ENCODE measurements around the gene OR2AG1.
"Not testable (repeated sequence)": the region's sequence is repeated elsewhere in the genome, so short reads cannot be mapped to it uniquely, and the experiment has no call there.

The OR2AG1 gene

GRCh38 chr11:6755303-6755952, 27.4 kb upstream of the OR2AG1 start:
- DNase-seq = no peak

DNA sequence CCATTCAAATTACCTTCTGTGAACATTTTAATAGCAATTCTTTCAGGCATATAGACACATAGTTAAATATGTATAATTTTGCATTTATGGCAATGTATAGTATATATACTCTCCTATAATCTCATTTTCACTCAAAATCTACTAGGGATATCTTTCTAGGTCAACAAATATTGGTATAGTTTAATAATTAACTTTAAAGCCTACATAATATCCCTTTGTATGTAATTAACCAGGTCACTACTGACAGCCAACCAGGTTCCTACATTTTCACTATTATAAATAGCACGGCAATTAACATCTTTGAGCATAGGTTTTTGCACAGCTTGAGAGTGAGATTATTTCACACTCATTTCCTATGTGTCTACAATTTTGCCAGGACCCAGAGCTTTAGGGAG, 26.9 kb upstream of the OR2AG1 start:
- Mint-ChIP-seq H3K9me3 (no peaks in the 10 kb centered on the region), H3K4me1 (ENCODE audit: low read depth) (peaks cover 8% of the 10 kb centered on the region), H3K27ac (no peak overlapping the region), H3K27me3 (peaks cover 5% of the 10 kb centered on the region), H3K36me3 (ENCODE audit: low read depth) (no peaks in the 10 kb centered on the region), H3K4me3 (no peak overlapping the region)
- DNase-seq = no peak

More at GRCh38 chr11:6755303-6755952, 27.4 kb upstream of the OR2AG1 start:
- H3K27me3 Mint-ChIP-seq = peaks cover 2% of the 10 kb centered on the region
- no peaks in the 10 kb centered on the region for H3K9me3 Mint-ChIP-seq
- H3K4me3 Mint-ChIP-seq = no peak overlapping the region
- H3K4me1 Mint-ChIP-seq (ENCODE audit: low read depth) = peaks cover 11% of the 10 kb centered on the region
- H3K36me3 Mint-ChIP-seq (ENCODE audit: low read depth) = no peaks in the 10 kb centered on the region
- no peak overlapping the region for H3K27ac Mint-ChIP-seq

DNA sequence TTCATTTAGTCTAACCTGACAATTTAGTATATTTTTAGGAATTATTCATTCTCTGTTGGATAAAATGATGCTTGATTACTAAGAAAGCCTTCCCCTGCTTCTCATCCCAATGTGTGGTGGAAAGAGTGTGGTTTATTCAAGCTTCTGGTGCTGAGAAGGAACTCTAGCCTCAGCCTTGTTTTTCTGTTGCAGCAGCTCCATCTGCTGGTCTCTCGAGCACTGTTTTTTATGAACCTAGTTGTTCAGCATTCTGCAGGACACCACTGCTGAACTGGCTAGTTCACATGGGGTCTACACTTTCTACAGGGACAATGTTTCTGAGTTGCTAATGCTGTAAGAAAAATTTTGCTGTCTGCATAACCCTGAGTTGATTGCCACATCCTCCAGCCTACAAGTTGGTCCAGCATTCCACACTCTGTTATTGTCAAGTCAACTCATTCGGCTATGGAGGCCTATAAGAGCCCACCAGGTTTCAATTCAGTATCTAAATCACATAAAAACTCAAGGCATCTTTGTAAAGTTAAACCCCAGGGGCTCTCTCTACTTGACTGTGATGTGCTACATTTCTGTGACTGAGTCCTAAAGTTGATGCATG, 25.4 kb upstream of the OR2AG1 start:
- Mint-ChIP-seq H3K27ac (no peak overlapping the region), H3K27me3 (peaks cover 9% of the 10 kb centered on the region), H3K4me1 (ENCODE audit: low read depth) (peaks cover 8% of the 10 kb centered on the region), H3K9me3 (no peaks in the 10 kb centered on the region), H3K4me3 (no peak overlapping the region), H3K36me3 (ENCODE audit: low read depth) (no peaks in the 10 kb centered on the region)
- peak; percentile 53 for DNase-seq

DNA sequence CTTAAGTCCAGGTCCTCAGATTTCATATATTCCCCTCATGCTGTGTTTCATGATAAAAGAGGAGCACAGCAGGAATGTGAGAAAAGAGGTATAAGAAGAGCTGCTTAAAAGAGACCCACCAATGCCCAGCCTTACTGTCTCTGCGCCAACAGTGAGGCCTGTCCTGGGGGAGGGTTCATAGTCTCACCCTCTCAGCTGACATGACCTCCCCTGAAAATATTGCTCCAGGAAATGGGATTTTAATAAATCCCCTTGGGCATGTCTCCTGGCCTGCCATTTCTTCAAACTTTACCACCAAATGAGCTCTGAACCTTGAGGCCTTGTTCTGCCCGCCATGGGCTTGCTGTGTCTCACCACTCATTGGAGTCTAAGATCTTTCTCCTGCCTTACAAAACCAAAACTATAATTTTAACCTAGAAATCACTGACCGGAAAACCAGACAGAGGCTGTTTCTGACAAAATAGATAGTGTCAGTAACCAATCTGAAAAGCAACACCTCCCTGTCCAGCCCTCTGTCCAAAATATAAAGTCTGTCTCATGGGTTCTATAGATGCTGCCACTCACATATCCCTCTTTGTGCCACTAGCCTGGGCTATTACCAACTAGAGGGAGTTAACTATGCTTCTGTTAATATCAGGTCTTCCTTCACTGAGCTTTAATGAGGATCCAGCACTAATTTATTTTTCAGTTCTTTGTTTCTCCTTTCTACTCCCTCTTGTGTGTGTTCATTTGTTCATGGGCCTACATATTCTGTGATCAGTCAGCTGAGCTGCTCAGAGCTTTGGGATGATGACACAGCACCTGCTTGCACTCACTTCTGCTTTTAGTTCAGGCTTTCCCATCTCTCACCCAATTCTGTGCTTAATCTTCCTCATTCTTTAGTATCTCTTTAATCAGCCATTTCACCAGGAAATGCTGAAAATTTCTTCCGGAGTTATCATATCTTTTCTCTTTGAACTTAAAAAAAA, 10.6 kb upstream of the OR2AG1 start, which contains the start of gene OR2AG2:
Gene OR2AG2 (minus strand): TSS at position 51 of the 968 bp plus-strand sequence. CDS start 3,019 bp downstream, outside the sequence.
- Mint-ChIP-seq H3K36me3 (ENCODE audit: low read depth) (no peaks in the 10 kb centered on the region), H3K27me3 (no peaks in the 10 kb centered on the region), H3K27ac (no peak within 1 kb of the TSS), H3K4me1 (ENCODE audit: low read depth) (no peaks in the 10 kb centered on the region), H3K9me3 (no peaks in the 10 kb centered on the region), H3K4me3 (no peak within 1 kb of the TSS)
- DNase-seq = no peak

GRCh38 chr11:6778518-6778917, 4.3 kb upstream of the OR2AG1 start:
- no peak overlapping the region for H3K4me3 Mint-ChIP-seq
- no peak overlapping the region for H3K27ac Mint-ChIP-seq
- H3K9me3 Mint-ChIP-seq = no peaks in the 10 kb centered on the region
- no peak for DNase-seq
- no peaks in the 10 kb centered on the region for H3K4me1 Mint-ChIP-seq (ENCODE audit: low read depth)
- H3K36me3 Mint-ChIP-seq (ENCODE audit: low read depth) = no peaks in the 10 kb centered on the region
- no peaks in the 10 kb centered on the region for H3K27me3 Mint-ChIP-seq

DNA sequence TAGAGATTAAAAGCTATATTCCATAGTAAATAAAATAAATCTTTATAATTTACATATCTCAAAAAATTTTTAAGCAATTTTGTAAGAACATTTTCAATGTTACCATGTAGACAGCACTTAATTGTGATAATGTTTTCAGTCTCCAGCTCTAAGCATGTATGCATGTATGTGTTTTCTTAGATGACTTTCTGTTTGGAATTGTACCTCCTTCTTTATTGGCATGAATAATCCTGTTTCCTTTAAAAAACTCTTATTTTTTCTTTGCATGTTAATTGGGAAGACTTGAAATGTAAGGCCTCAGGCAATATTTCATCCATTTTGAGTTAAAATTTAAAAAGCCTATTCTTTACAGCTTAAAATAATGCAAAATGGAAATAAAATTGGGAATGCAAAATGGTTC, 2.0 kb upstream of the OR2AG1 start:
- Mint-ChIP-seq H3K4me1 (ENCODE audit: low read depth) (no peaks in the 10 kb centered on the region), H3K27me3 (peaks cover 4% of the 10 kb centered on the region), H3K4me3 (no peak overlapping the region), H3K9me3 (no peaks in the 10 kb centered on the region), H3K36me3 (ENCODE audit: low read depth) (no peaks in the 10 kb centered on the region), H3K27ac (no peak overlapping the region)
- no peak for DNase-seq

- H3K36me3 Mint-ChIP-seq (ENCODE audit: low read depth) = no peaks in the 10 kb centered on the region
- no peak for DNase-seq
- H3K4me1 Mint-ChIP-seq (ENCODE audit: low read depth) = no peaks in the 10 kb centered on the region
- H3K9me3 Mint-ChIP-seq = no peaks in the 10 kb centered on the region
- H3K27me3 Mint-ChIP-seq = peaks cover 13% of the 10 kb centered on the region
- H3K27ac Mint-ChIP-seq = no peak overlapping the region
- no peak overlapping the region for H3K4me3 Mint-ChIP-seq
These were observed 7.7 kb downstream of the OR2AG1 start for GRCh38 chr11:6790546-6790945.

GRCh38 chr11:6794639-6795038, 11.8 kb downstream of the OR2AG1 start:
- H3K27me3 Mint-ChIP-seq = peaks cover under 1% of the 10 kb centered on the region
- no peak for DNase-seq
- H3K27ac Mint-ChIP-seq = no peak overlapping the region
- no peak overlapping the region for H3K4me3 Mint-ChIP-seq
- H3K4me1 Mint-ChIP-seq (ENCODE audit: low read depth) = peaks cover 4% of the 10 kb centered on the region
- no peaks in the 10 kb centered on the region for H3K9me3 Mint-ChIP-seq
- H3K36me3 Mint-ChIP-seq (ENCODE audit: low read depth) = no peaks in the 10 kb centered on the region

GRCh38 chr11:6799402-6799801, 16.6 kb downstream of the OR2AG1 start, which contains the start of gene OR6A2:
TSS of gene OR6A2 (minus strand) at chr11:6799689. CDS start at chr11:6795708, 3,981 bp downstream.
- Mint-ChIP-seq H3K9me3 (peaks cover 2% of the 10 kb centered on the region), H3K4me3 (no peak within 1 kb of the TSS), H3K27ac (no peak within 1 kb of the TSS), H3K4me1 (ENCODE audit: low read depth) (peaks cover 4% of the 10 kb centered on the region), H3K36me3 (ENCODE audit: low read depth) (no peaks in the 10 kb centered on the region), H3K27me3 (no peaks in the 10 kb centered on the region)
- DNase-seq = no peak

DNA sequence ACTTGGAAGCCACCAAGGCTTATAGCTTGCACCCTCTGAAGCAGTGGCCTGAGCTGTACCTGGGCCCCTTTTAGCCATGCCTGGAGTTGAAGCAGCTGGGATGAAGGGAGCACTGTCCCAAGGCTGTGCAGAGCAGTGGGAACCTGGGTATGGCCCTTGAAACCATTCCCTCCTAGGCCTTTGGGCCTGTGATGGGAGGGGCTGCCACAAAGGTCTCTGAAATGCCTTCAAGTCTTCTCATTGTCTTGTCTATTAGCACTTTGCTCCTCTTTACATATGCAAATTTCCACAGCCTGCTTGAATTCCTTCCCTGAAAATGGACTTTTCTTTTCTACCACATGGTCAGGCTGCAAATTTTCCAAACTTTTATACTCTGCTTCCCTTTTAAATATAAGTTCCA, 18.3 kb downstream of the OR2AG1 start:
- not testable (repeated sequence) for H3K27me3 Mint-ChIP-seq; H3K9me3 Mint-ChIP-seq; H3K4me3 Mint-ChIP-seq; H3K36me3 Mint-ChIP-seq (ENCODE audit: low read depth); H3K27ac Mint-ChIP-seq; H3K4me1 Mint-ChIP-seq (ENCODE audit: low read depth); DNase-seq

DNA sequence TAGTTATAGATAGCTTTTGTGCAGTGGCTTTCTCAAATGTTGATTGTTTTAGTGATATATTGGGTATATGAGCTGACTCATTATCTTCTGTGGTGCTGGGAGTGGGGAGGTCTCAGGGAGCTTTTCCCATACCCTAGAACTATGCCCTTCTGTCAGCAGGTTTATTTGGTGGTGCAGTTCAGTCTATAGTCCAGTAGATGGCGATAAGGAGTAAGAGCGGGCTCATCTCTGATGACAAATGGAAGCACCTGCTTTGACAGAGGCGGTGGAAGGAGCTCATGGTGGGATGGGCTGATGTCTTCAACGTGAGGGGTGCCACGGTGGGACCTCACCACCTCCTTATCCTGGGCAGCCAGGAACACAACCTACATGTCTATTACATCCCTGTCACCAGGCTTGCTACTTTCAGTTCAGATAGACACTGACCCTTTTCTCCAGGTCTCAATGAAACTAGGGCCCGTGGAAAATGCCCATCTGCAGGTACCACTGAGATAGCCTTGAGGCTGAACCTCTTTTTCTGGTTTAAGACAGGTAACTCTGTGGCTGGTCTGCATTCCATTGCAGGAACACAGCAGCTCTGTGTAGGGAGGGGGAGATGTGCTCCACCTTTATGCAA, 29.7 kb downstream of the OR2AG1 start:
- Mint-ChIP-seq H3K36me3 (ENCODE audit: low read depth) (no peaks in the 10 kb centered on the region), H3K4me1 (ENCODE audit: low read depth) (no peaks in the 10 kb centered on the region), H3K4me3 (no peak overlapping the region), H3K9me3 (no peaks in the 10 kb centered on the region), H3K27me3 (peaks cover 41% of the 10 kb centered on the region), H3K27ac (no peak overlapping the region)
- peak; percentile 43 for DNase-seq

GRCh38 chr11:6813656-6814055, 30.8 kb downstream of the OR2AG1 start:
- Mint-ChIP-seq H3K36me3 (ENCODE audit: low read depth) (no peaks in the 10 kb centered on the region), H3K9me3 (no peaks in the 10 kb centered on the region), H3K27me3 (peaks cover 38% of the 10 kb centered on the region), H3K4me3 (no peak overlapping the region), H3K4me1 (ENCODE audit: low read depth) (no peaks in the 10 kb centered on the region), H3K27ac (no peak overlapping the region)
- DNase-seq = no peak

- H3K36me3 Mint-ChIP-seq (ENCODE audit: low read depth) = no peaks in the 10 kb centered on the region
- no peak overlapping the region for H3K27ac Mint-ChIP-seq
- H3K9me3 Mint-ChIP-seq = peaks cover 5% of the 10 kb centered on the region
- DNase-seq = no peak
- no peaks in the 10 kb centered on the region for H3K4me1 Mint-ChIP-seq (ENCODE audit: low read depth)
- peaks cover 26% of the 10 kb centered on the region for H3K27me3 Mint-ChIP-seq
- H3K4me3 Mint-ChIP-seq = no peak overlapping the region
These were observed 34.9 kb downstream of the OR2AG1 start for GRCh38 chr11:6817694-6818093.

GRCh38 chr11:6818967-6819366, 36.1 kb downstream of the OR2AG1 start:
- peaks cover 18% of the 10 kb centered on the region for H3K27me3 Mint-ChIP-seq
- H3K4me1 Mint-ChIP-seq (ENCODE audit: low read depth) = no peaks in the 10 kb centered on the region
- no peak overlapping the region for H3K4me3 Mint-ChIP-seq
- no peaks in the 10 kb centered on the region for H3K36me3 Mint-ChIP-seq (ENCODE audit: low read depth)
- H3K9me3 Mint-ChIP-seq = peaks cover 5% of the 10 kb centered on the region
- no peak for DNase-seq
- no peak overlapping the region for H3K27ac Mint-ChIP-seq
